Aorta (tissue), 5 donors: ENCODE data around the gene PFKFB1. TPM values are rescaled to one million over a fixed set of nuclear protein-coding genes. Genes with fewer than 3 reads are reported as not detected.

Experiments
- ATAC-seq: fragments of 200-7000 bp; cut with Tn5 transposase; one replicate; pipeline ENCODE4 v1.9.1; 2022; ENCODE audit warnings: moderate library complexity; ENCODE audit not compliant: low FRiP score
- DNase-seq, 2 donors: peaks; one replicate each; pipeline ENCODE4 v3.0.0-alpha.2; 2020
- H3K27ac ChIP-seq, 2 donors: one replicate each; pipeline ENCODE4 v1.5.1; 2013; ENCODE audit warnings: low read length in 2 of 2, mild to moderate bottlenecking in 2 of 2, moderate library complexity in 2 of 2, control low read depth in 1 of 2, inconsistent platforms in 1 of 2, low read depth in 1 of 2
- H3K27me3 ChIP-seq, 2 donors: one replicate each; pipeline ENCODE4 v1.6.1; 2013; ENCODE audit warnings: control low read depth in 1 of 2, low read length in 1 of 2, mild to moderate bottlenecking in 1 of 2, moderate library complexity in 1 of 2; ENCODE audit not compliant: insufficient read depth in 2 of 2, control insufficient read depth in 1 of 2
- H3K36me3 ChIP-seq, 2 donors: one replicate each; pipeline ENCODE4 v1.6.1; 2013; ENCODE audit warnings: control low read depth in 1 of 2, low read length in 1 of 2, mild to moderate bottlenecking in 1 of 2; ENCODE audit not compliant: insufficient read depth in 2 of 2, control insufficient read depth in 1 of 2
- H3K4me1 ChIP-seq, 2 donors: one replicate each; pipeline ENCODE4 v1.6.1; 2013; ENCODE audit warnings: low read length in 2 of 2, control low read depth in 1 of 2, mild to moderate bottlenecking in 1 of 2, moderate library complexity in 1 of 2; ENCODE audit not compliant: insufficient read depth in 2 of 2, control insufficient read depth in 1 of 2
- H3K4me3 ChIP-seq, 2 donors: one replicate each; pipeline ENCODE4 v1.5.1; 2013; ENCODE audit warnings: low read length in 2 of 2, control low read depth in 1 of 2, mild to moderate bottlenecking in 1 of 2
- H3K9me3 ChIP-seq: one replicate; pipeline ENCODE4 v1.6.1; 2013; ENCODE audit warnings: mild to moderate bottlenecking, low read length; ENCODE audit not compliant: control insufficient read depth
- WGBS, 2 donors: extraction: QIAGEN DNeasy Blood & Tissue Kit; methylation state at CpG; one replicate each; pipeline ENCODE4 v1.1.7; 2013; 5-methylcytosine and 5-hydroxymethylcytosine counted together
- intact Hi-C, 2 donors: fragments of 100-400 bp; cut with DNase I; formaldehyde crosslinking; loops; one replicate each; pipeline versions ENCODE4 v1.14.2 to v1.15.0; 2022
- long read RNA-seq, 2 donors: library from polyadenylated mRNA; unstranded; transcript quantifications; one replicate each; pipeline ENCODE4 v2.0.0, GENCODE V29; 2020 to 2021
- polyA plus RNA-seq, 2 donors: library from polyadenylated mRNA; stranded (reverse); fragments of 200-250 nt; gene quantifications; one replicate each; pipeline ENCODE4 v1.2.3, GENCODE V29; 2013
- total RNA-seq, 2 donors: library from RNA; stranded (reverse); fragmentation: NEBNext Ultra II Directional; extraction: Animal tissue kit (Norgen Biotek cat#: 25700); gene quantifications; one replicate each; pipeline ENCODE4 v1.2.1, GENCODE V29; 2021
- donor health status: healthy with polysubstance abuse.
- donor health status: Bipolar disorder and iron deficiency.
- donor health status: DM: no; HTN: no; CAD: no.
- donor health status: DM: no; HTN: no; CAD: no.
- donor health status: DM: yes; HTN: yes; CAD: no.

PFKFB1 gene
- total RNA-seq, result under 1 TPM; 0.30 to 0.39 TPM
- not detected for polyA plus RNA-seq
- long read RNA-seq, donor 1, result 0 reads
- long read RNA-seq, donor 2, result 0 reads

DNA sequence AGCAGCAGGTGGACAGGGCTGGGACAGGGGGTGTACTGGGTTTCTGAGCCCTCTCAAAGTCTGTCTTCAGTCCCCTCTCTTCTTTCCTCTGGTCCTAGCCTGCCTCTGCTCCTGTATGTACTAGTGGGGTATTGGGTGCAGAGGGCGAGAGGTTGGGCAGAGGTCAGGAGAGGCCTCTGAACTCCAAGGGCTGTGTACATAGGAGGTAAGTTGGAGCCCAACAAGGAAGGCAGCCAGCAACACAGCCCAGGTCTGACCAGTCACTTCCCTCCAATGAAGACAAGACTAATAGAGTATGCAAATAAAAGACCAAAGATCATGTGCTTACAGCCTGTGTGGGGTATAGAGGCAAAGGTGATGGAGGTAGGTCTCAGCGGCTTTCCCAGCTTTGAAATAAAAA lies at the start of gene PFKFB1:
PFKFB1 (minus strand) TSS at position 90 of the 400 bp plus-strand sequence. CDS start 181 bp downstream, outside the sequence.
- DNase-seq (no peak), ATAC-seq (peak; percentile 38)
- no peaks in the 10 kb centered on the region for H3K9me3 ChIP-seq
- no peaks in the 10 kb centered on the region for H3K36me3 ChIP-seq
- H3K27me3 ChIP-seq, result no peaks in the 10 kb centered on the region
- no peak within 1 kb of the TSS for H3K27ac ChIP-seq
- 79 to 96% methylated on average over 2 of the region's 2 CpGs for WGBS, 2 donors
- intact Hi-C loops, result no loop called here
- no peaks in the 10 kb centered on the region for H3K4me1 ChIP-seq
- H3K4me3 ChIP-seq, result no peak within 1 kb of the TSS

DNA sequence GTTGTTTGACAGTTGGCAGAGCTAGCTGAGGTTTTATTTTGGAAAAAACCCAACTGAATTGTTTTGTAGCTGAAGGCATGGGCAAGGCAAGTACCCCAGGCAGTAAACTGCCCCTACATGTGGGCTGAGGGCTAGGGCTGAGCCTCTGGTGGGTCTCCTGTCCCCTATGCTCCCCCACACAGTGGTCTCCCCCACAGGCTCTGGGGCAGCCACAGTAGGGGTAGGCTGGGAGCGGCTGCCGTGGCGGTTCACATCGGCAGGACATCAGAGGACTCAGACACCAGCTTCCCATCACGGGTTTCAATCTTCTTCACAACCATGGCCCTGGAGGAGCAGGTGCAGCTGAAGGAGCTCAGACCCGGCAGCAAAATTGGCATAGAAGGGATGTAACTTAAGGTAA lies 47.5 kb upstream of the PFKFB1 start:
- DNase-seq (no peak), ATAC-seq (no peak)
- H3K4me3 ChIP-seq, result no peak overlapping the region
- H3K4me1 ChIP-seq, result no peaks in the 10 kb centered on the region
- WGBS, 2 donors, result 92 to 95% methylated on average over 6 of the region's 6 CpGs
- H3K9me3 ChIP-seq, result no peaks in the 10 kb centered on the region
- intact Hi-C loops, result no loop called here
- H3K36me3 ChIP-seq, result no peaks in the 10 kb centered on the region
- no peaks in the 10 kb centered on the region for H3K27me3 ChIP-seq
- no peak overlapping the region for H3K27ac ChIP-seq

DNA sequence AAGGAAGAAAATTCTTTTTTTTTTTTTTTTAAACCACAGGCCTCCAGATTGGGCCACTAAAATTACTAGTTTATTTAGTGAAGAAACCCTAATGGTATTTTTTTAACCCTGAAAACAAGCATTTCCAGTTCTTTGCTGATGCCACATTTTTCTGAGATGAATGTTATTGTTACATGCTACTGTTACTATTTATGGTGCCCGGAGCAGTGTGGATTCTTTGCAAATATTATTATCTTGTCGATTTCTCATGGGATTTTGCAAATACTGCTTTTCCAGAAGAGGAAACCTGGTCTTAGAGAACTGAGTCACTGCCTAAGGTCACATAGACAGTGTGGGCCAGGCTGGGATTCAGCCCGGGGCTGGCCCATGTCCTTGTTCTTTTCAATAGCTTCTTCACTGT lies 45.5 kb upstream of the PFKFB1 start:
- Histone ChIP-seq H3K27me3 (no peaks in the 10 kb centered on the region), H3K9me3 (no peaks in the 10 kb centered on the region), H3K27ac (no peak overlapping the region), H3K36me3 (no peaks in the 10 kb centered on the region), H3K4me3 (no peak overlapping the region), H3K4me1 (no peaks in the 10 kb centered on the region)
- WGBS, 2 donors, result 54 to 58% methylated on average over 3 of the region's 3 CpGs
- intact Hi-C loops, result no loop called here
- DNase-seq (no peak), ATAC-seq (no peak)

- WGBS, 2 donors, result 29 to 39% methylated on average over 2 of the region's 2 CpGs
- intact Hi-C loops, result no loop called here
- ATAC-seq, result no peak
Measured at GRCh38 chrX:55033429-55033828, 39.4 kb upstream of the PFKFB1 start.

GRCh38 chrX:55030271-55031205 lies 36.5 kb upstream of the PFKFB1 start, which contains the start of gene ALAS2:
ALAS2 (minus strand) TSS chrX:55030977; CDS start chrX:55026000, 4,977 bp downstream.
- no peak for DNase-seq
- no peaks in the 10 kb centered on the region for H3K36me3 ChIP-seq
- intact Hi-C loops, result no loop called here
- no peak for ATAC-seq
- WGBS, 2 donors, result 65 to 81% methylated on average over 7 of the region's 7 CpGs
- no peaks in the 10 kb centered on the region for H3K9me3 ChIP-seq
- no peaks in the 10 kb centered on the region for H3K27me3 ChIP-seq
- H3K4me3 ChIP-seq, result no peak within 1 kb of the TSS
- no peaks in the 10 kb centered on the region for H3K4me1 ChIP-seq
- H3K27ac ChIP-seq, result no peak within 1 kb of the TSS

More at GRCh38 chrX:55033429-55033828, 39.4 kb upstream of the PFKFB1 start:
- H3K27ac ChIP-seq, result no peak overlapping the region
- H3K9me3 ChIP-seq, result no peaks in the 10 kb centered on the region
- no peaks in the 10 kb centered on the region for H3K36me3 ChIP-seq
- no peak for DNase-seq
- H3K27me3 ChIP-seq, result no peaks in the 10 kb centered on the region
- no peaks in the 10 kb centered on the region for H3K4me1 ChIP-seq
- no peak overlapping the region for H3K4me3 ChIP-seq

DNA sequence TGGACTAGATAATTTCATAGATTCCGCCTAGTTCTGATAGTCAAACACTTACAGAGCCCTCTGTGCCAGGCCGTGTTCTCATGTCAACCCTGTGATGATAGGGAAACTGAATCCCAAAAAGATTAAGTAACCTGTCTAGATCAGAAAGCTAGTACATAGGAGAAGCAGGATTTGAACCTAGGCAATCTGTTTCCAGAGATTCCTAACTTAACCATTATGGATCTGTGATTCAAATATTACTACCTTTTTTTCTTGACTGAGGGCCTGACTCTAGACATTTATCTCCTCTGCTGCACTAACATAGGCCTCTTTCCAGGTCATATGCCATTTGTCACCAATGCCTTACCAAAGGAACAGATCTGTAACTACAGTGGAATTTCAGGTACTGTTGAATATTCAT lies 35.3 kb upstream of the PFKFB1 start:
- 51 to 87% methylated on average over 2 of the region's 2 CpGs for WGBS, 2 donors
- Histone ChIP-seq H3K27me3 (no peaks in the 10 kb centered on the region), H3K27ac (no peak overlapping the region), H3K4me3 (no peak overlapping the region), H3K4me1 (no peaks in the 10 kb centered on the region), H3K9me3 (no peaks in the 10 kb centered on the region), H3K36me3 (no peaks in the 10 kb centered on the region)
- intact Hi-C loops, result no loop called here
- no peak for ATAC-seq
- no peak for DNase-seq

- DNase-seq (no peak), ATAC-seq (no peak)
- Histone ChIP-seq H3K4me1 (no peaks in the 10 kb centered on the region), H3K36me3 (no peaks in the 10 kb centered on the region), H3K9me3 (no peaks in the 10 kb centered on the region), H3K27ac (no peak overlapping the region), H3K27me3 (no peaks in the 10 kb centered on the region), H3K4me3 (no peak overlapping the region)
- intact Hi-C loops, result no loop called here
Measured at GRCh38 chrX:55028611-55029010, 34.6 kb upstream of the PFKFB1 start.

DNA sequence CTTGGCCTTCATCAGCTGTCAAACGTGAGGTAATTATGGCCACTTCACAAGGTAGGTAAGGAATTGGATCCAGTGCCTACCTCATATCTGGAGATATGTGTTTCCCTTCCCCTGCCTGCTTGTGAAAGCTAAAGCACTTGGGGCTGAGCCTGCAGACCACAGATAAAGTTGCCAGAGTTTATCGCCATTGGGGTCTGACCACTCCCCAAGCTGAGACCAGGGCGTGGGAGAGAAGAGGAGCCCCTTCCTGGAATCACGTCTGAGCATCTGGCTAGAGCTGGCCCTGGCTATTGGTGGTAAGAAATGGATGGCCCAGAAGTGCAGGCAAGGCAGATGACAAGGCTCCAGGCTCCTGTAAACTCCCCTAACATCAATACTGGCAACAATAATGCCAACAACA lies 34.1 kb upstream of the PFKFB1 start:
- intact Hi-C loops, result no loop called here
- WGBS, 2 donors, result 53 to 77% methylated on average over 4 of the region's 4 CpGs
- DNase-seq (no peak), ATAC-seq (no peak)
- Histone ChIP-seq H3K27ac (no peak overlapping the region), H3K4me1 (no peaks in the 10 kb centered on the region), H3K27me3 (no peaks in the 10 kb centered on the region), H3K36me3 (no peaks in the 10 kb centered on the region), H3K9me3 (no peaks in the 10 kb centered on the region), H3K4me3 (no peak overlapping the region)

- Histone ChIP-seq H3K36me3 (no peaks in the 10 kb centered on the region), H3K9me3 (no peaks in the 10 kb centered on the region), H3K27ac (no peak overlapping the region), H3K4me1 (no peaks in the 10 kb centered on the region), H3K4me3 (no peak overlapping the region), H3K27me3 (no peaks in the 10 kb centered on the region)
- 61 to 92% methylated on average over 2 of the region's 2 CpGs for WGBS, 2 donors
- intact Hi-C loops, result no loop called here
- no peak for DNase-seq
- ATAC-seq, result no peak
Measured at GRCh38 chrX:55026840-55027239, 32.9 kb upstream of the PFKFB1 start.
